Astrocyte of the spinal cord (primary cell): ENCODE results near the gene CPA3.

ENCODE experiments used
- DNase-seq: peaks from one replicate; pipeline ENCODE4 v3.0.0; 2011; ENCODE audit warnings: low read depth, low spot score
- H3K4me3 ChIP-seq: 2 replicates; pipeline ENCODE4 v1.5.1; 2011; ENCODE audit warnings: low read depth, mild to moderate bottlenecking, low read length, moderate library complexity
- in situ Hi-C: cut with HindIII; loops from 2 replicates; pipeline ENCODE4 v1.10.0; 2017; ENCODE audit warnings: low sequenced_read_pairs
- TF ChIP-seq, protein P1 (sequence below): IDR thresholded peaks from 2 replicates; pipeline ENCODE4 v1.5.1; 2012; ENCODE audit warnings: low read depth, mild to moderate bottlenecking, low read length, inconsistent platforms

CPA3 gene

DNA sequence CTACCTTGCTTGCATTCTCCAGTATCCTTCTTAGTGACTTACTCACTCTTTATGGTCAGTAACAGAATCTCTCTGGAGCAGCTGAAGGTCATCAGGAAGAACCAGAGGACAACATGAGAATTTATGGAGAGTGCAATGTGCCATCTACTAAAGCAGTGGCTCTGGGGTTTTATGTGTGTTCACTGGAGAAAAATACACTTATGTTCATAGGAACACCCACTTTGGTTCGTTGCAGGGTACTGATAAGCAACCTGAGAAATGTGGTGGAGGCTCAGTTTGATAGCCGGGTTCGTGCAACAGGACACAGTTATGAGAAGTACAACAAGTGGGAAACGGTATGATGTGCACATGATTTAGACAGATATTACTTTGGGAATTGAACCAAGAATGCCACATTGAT is 24.6 kb upstream of the CPA3 start:
- no peak for DNase-seq
- TF ChIP-seq, protein P1, sequence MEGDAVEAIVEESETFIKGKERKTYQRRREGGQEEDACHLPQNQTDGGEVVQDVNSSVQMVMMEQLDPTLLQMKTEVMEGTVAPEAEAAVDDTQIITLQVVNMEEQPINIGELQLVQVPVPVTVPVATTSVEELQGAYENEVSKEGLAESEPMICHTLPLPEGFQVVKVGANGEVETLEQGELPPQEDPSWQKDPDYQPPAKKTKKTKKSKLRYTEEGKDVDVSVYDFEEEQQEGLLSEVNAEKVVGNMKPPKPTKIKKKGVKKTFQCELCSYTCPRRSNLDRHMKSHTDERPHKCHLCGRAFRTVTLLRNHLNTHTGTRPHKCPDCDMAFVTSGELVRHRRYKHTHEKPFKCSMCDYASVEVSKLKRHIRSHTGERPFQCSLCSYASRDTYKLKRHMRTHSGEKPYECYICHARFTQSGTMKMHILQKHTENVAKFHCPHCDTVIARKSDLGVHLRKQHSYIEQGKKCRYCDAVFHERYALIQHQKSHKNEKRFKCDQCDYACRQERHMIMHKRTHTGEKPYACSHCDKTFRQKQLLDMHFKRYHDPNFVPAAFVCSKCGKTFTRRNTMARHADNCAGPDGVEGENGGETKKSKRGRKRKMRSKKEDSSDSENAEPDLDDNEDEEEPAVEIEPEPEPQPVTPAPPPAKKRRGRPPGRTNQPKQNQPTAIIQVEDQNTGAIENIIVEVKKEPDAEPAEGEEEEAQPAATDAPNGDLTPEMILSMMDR: no peak
- in situ Hi-C loops: no loop called here
- no peak overlapping the region for H3K4me3 ChIP-seq

DNA sequence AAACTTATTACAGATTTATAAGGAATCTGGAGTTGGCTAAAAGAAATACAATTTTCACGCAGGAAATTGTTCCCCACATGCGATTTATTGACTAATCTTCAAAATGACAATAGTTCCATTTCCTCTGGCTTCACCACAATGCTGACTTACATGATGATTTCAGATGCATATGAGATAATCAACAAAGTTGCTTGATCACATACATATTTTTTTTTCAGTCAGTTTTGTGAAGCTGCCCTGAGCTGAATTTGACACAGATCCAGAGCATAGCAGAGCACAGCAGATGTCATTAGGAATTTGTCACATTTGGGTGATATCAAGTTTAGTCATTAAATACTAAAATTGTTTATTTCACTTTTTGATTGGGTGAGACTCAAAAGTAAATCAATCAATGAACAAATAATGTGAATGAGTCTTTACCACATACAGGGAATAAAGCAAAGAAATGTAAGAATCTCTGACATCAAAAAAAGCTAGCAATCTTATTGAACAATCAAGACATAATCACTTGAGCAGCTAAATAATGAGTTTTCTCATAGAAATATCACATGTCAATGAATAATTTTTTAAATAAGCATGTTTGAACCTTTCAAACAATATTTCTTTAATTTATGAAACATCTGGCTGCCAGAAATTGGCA is 19.2 kb upstream of the CPA3 start:
- DNase-seq: no peak
- H3K4me3 ChIP-seq: no peak overlapping the region
- in situ Hi-C loops: no loop called here
- TF ChIP-seq, protein P1: no peak

DNA sequence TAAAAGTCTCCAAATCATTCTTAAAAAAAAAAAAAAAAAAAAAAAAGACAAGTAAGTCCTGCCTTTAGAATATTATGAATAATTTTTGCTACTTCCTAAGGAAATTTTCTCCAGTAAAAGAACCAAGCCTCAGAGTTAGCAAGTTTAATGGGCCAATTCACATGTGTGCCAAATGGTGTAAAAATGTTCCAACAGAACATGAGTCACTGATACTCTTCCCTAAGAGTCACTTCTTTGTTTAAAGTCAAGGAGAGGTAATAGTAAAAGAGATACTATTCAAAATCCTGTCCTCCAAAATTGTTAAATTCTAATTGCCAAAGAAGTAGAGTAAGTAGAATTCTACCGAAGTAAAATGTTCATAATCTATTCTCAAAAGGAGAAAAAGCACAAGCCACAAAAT is 17.7 kb upstream of the CPA3 start:
- DNase-seq: peak; percentile 44
- no peak overlapping the region for H3K4me3 ChIP-seq
- TF ChIP-seq, protein P1: no peak
- in situ Hi-C loops: no loop called here

DNA sequence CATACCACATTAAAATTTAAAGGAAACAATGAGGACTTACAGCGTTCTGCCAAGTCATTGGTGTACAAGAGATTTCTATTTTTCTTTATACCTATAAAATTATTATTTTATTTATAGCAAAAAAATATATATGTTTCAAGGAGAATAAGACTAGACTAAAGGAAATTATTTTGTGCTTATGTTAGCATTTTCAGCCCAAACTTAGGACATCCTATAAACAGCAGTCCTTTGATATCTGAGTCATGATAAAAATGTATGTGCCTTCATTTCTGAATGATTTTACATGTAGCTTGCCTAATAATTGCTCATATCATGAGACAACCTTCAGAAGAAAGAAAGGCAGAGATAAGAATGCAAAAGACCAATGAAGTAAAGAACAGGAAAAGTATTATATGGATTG is 16.7 kb upstream of the CPA3 start:
- in situ Hi-C loops: no loop called here
- TF ChIP-seq, protein P1: no peak
- DNase-seq: no peak
- no peak overlapping the region for H3K4me3 ChIP-seq

DNA sequence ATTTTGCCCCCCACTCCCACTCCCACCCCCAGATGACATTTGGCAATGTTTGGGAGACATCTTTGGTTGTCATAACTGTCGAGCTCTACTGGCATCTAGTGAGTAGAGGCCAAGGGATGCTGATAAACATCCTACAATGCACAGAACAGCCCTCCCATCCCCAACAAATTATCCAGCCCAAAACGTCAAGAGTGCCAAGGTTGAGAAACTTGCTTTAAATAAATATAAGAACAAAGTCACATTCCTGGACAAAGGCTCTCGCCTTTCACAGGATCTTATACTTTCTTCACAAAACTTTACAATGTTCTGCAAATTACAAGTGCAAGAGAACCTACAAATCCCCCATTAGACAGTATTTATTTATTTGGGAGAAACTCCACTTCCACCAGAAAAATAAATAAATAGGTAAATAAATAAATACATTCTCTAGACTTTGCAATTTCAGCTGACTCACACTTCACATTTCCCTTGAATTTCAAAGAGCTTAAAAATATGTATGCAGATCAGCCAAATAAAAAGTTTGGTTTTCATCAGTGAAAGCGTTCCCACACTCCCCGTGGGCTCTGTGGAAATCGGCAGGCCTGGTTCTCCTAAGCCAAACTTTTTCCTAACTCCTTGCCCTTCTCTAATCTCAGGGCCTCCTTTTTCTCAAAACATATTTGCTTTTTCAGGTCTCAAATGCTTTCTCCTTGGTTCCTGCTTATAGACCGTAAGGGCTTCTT is 12.7 kb upstream of the CPA3 start:
- no peak overlapping the region for H3K4me3 ChIP-seq
- in situ Hi-C loops: no loop called here
- DNase-seq: no peak
- TF ChIP-seq, protein P1: no peak

DNA sequence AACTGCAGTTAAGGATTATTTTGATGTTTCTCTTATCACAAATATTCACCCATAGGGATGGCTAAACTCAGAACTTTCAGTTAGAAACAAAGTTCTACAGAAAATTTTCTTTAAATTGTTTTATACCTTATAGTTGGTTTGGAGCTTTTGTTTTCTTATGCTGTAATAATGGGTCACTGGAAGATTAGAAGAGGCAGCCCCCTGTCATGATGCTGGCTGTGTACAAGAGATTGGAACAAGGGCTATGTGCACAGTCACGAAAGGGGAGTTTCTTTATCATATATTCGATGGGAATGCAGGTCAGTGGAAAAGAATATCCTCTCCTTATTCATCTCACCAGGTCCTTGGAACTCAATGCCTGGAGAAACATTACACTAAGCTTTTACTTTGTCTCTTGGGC is 12.0 kb upstream of the CPA3 start:
- in situ Hi-C loops: no loop called here
- no peak for DNase-seq
- TF ChIP-seq, protein P1: no peak
- H3K4me3 ChIP-seq: no peak overlapping the region
